ENCODE measurements around the gene CDH13.

The CDH13 gene

GRCh38 chr16:83010776-83011720 lies 384.3 kb downstream of the CDH13 start:
- no peak for DNase-seq

DNA sequence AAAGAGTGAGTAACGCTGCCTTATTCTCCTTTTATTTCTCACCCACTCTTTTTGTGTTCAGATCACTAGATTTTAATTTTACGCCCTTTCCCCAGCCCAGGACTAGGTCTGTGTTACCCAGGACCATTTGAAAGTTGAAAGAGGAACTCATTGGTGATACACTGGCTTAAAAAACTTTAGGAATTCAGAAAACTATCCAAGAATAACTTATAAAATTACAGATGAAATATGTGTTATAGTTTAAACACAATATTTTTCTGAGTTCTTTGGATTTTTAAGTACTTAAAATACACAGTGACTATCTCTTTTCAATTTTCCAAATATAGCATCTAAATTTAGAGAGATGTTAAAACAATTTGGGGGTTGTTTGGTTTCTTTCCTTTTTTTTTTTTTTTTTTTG lies 385.2 kb downstream of the CDH13 start:
- no peak for DNase-seq

DNA sequence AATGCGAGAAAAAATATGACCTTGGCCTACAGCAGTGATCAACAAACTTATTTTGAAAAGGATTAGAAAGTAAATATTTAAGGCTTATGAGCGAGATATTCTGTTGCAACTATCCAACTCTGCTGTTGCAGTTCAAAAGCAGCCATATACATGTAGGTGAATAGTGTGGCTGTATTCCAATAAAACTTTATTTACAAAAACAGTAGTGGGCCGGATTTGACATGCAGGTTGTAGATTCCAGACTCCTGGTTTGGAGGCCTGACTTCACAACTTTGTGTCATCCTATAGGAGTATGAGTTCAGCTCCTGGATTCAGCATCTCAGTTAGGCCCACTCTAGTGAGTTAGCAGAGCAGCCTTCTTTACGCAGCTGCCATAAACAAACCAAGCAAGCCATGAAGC lies 386.3 kb downstream of the CDH13 start:
- DNase-seq, result no peak

GRCh38 chr16:83019963-83020362 lies 393.2 kb downstream of the CDH13 start:
- DNase-seq, result no peak

- no peak for DNase-seq
Measured at GRCh38 chr16:83021045-83021444, 394.3 kb downstream of the CDH13 start.

GRCh38 chr16:83021746-83022145 lies 395.0 kb downstream of the CDH13 start:
- no peak for DNase-seq

GRCh38 chr16:83023011-83023410 lies 396.2 kb downstream of the CDH13 start:
- DNase-seq, result no peak

- DNase-seq, result no peak
Measured at GRCh38 chr16:83023640-83024039, 396.9 kb downstream of the CDH13 start.

DNA sequence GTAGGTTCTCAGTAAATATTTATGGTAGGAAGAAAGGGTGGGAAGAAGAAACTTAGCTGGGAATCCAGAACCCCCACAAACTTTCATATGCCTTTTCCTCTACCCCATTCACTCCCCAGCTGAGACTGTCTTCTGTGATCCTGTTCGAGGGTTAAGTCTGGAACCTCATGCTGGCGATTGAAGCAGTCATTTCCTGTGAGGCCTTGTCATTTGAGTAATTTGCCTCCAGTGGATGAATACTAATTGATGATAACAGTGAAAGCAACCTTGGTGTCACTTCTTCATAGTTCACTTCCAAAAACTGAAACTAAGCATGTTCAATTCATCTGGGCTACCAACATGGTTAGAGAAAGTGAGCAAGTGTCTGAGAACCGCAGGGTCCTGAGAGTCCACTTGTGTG lies 401.2 kb downstream of the CDH13 start:
- no peak for DNase-seq

DNA sequence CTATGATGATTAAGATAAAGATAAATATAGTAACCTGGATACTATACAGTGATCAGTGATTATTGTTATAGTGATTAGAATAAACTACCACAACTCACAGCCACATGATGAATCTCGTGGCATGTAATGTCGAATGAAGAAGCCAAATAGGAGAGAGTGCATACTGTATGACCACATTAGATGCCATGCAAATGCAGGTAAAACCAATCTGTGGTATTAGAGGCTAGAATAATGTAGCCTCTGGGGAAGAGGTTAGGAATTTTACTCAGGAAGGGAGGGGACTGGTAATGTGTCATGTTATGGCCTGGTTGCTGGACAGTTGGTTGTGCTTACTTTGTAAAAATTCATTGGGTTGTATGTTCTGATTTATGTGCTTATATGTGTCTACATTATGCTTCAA lies 402.7 kb downstream of the CDH13 start:
- DNase-seq, result no peak

GRCh38 chr16:83031524-83031923 lies 404.8 kb downstream of the CDH13 start:
- DNase-seq, result no peak

GRCh38 chr16:83037102-83037501 lies 410.3 kb downstream of the CDH13 start:
- no peak for DNase-seq

- no peak for DNase-seq
Measured at GRCh38 chr16:83037884-83038283, 411.1 kb downstream of the CDH13 start.

DNA sequence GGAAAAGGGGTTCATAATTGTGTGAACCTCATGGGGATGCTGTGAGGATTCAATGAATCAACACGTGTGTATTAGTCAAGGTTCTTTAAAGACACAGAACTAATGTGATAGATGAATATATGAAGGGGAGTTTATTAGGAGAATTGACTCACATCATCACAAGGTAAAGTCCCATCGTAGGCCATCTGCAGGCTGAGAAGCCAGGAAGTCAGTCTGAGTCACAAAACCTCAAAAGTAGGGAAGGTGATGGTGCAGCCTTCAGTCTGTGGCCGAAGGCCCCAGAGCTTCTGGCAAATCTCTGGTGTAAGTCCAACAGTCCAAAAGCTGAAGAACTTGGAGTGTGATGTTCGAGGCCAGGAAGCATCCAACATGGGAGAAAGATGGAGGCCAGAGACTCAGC lies 413.4 kb downstream of the CDH13 start:
- no peak for DNase-seq

- DNase-seq, result no peak
Measured at GRCh38 chr16:83044589-83044988, 417.8 kb downstream of the CDH13 start.

- DNase-seq, result no peak
Measured at GRCh38 chr16:83045790-83046189, 419.0 kb downstream of the CDH13 start.

- no peak for DNase-seq
Measured at GRCh38 chr16:83046664-83047063, 419.9 kb downstream of the CDH13 start.

- no peak for DNase-seq
Measured at GRCh38 chr16:83051451-83051850, 424.7 kb downstream of the CDH13 start.

DNA sequence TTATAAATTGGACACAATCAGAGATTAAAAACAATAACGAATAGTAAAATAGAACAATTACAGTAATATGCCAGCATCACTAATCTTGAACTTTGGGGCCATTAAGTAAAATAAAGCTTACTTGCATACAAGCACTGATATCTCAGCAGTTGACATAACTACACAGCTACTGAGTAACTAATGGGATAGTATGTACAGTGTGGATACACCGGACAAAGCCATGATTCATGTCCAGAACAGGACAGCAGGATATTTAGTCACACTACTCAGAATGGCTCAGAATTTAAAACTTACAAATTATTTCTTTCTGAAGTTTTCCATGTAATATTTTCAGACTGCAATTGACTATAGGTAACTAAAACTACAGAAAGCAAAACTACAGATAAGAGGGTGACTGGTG lies 427.5 kb downstream of the CDH13 start:
- DNase-seq, result no peak

GRCh38 chr16:83058376-83058775 lies 431.6 kb downstream of the CDH13 start:
- DNase-seq, result no peak

GRCh38 chr16:83059237-83059636 lies 432.5 kb downstream of the CDH13 start:
- DNase-seq, result no peak

GRCh38 chr16:83066011-83066410 lies 439.2 kb downstream of the CDH13 start:
- no peak for DNase-seq

DNA sequence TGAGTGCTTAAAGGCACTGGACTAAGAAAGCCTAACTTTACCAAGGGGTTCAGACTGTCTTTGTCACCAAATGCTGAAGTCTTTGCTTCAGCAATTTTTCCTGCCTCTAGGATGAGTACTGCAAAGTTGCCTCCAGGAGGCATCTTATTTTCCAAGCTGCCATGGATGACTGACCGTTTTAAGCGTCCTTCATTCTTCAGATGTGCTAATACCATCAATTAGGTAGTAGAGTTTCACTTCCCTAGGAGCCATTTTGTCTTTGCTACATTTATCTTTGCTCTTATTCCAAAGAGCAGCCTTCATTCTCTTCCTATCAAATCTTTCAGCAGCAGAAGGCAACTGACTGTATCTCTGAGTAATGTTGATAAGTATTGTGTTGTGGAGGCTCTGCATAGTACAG lies 440.1 kb downstream of the CDH13 start:
- no peak for DNase-seq

DNA sequence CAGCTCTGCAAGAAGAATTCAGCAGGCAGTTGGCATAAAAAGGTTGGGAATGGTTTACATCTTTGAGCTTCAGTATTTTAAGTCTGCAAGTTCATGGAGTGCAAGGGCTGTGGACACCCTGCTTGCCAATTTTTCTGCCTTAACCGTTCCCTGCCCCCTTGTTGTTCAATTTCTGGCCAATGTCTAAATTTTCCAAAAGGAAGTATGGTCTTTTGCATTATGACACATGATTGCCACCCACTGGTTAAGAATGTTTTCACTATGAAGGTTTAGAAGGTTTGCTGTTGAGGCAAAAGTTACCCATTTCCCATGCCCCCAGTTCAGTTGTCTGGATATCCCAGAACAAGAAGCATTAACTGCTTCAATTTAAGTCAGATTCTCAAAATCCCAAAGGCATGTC lies 441.9 kb downstream of the CDH13 start:
- no peak for DNase-seq
